DND-41 (cell line): ENCODE data around the gene GPC6.

Experiments used
- ATAC-seq: fragments of 200-7000 bp; cut with Tn5 transposase; 3 replicates; pipeline ENCODE4 v1.9.1; 2021; ENCODE audit warnings: low read depth; ENCODE audit not compliant: insufficient read depth
- DNase-seq: peaks from one replicate; pipeline ENCODE4 v3.0.0-alpha.2; 2020
- H2AFZ ChIP-seq: 2 replicates; pipeline ENCODE4 v1.6.0; 2012; ENCODE audit warnings: low read depth, low read length
- H3K27ac ChIP-seq: 2 replicates; pipeline ENCODE4 v1.5.1; 2012; ENCODE audit warnings: low read length, inconsistent platforms
- H3K27me3 ChIP-seq: fragments of 200-600 bp; sonication (generic); 2 replicates; pipeline ENCODE4 v1.6.0; 2012; ENCODE audit warnings: low read length, mild to moderate bottlenecking, inconsistent platforms; ENCODE audit not compliant: insufficient read depth, poor library complexity
- H3K36me3 ChIP-seq: 2 replicates; pipeline ENCODE4 v1.5.1; 2012; ENCODE audit warnings: low read length, inconsistent platforms; ENCODE audit not compliant: insufficient read depth
- H3K4me1 ChIP-seq: 2 replicates; pipeline ENCODE4 v1.5.1; 2012; ENCODE audit warnings: mild to moderate bottlenecking, low read length; ENCODE audit not compliant: insufficient read depth
- H3K4me2 ChIP-seq: 2 replicates; pipeline ENCODE4 v1.6.0; 2012; ENCODE audit warnings: mild to moderate bottlenecking, moderate library complexity, low read length, inconsistent platforms; ENCODE audit not compliant: insufficient read depth
- H3K4me3 ChIP-seq, 2 experiments: fragments of 200-600 bp in 1 of 2; shearing (Covaris generic) in 1 of 2; 2 replicates each; pipeline ENCODE4 v1.5.1; 2012 to 2016; ENCODE audit warnings: inconsistent platforms in 2 of 2, low read length in 2 of 2, mild to moderate bottlenecking in 2 of 2, low read depth in 1 of 2, moderate library complexity in 1 of 2
- H3K79me2 ChIP-seq: 2 replicates; pipeline ENCODE4 v1.6.0; 2012; ENCODE audit warnings: low read length, inconsistent platforms; ENCODE audit not compliant: insufficient read depth
- H3K9ac ChIP-seq: 2 replicates; pipeline ENCODE4 v1.6.0; 2012; ENCODE audit warnings: low read depth, mild to moderate bottlenecking, inconsistent platforms, low read length, moderate library complexity
- H3K9me3 ChIP-seq: 2 replicates; pipeline ENCODE4 v1.5.1; 2012; ENCODE audit warnings: low read length, moderate library complexity, mild to moderate bottlenecking, inconsistent platforms; ENCODE audit not compliant: insufficient read depth, severe bottlenecking
- H4K20me1 ChIP-seq: 2 replicates; pipeline ENCODE4 v1.6.0; 2012; ENCODE audit warnings: low read length; ENCODE audit not compliant: insufficient read depth
- CTCF ChIP-seq: IDR thresholded peaks from 2 replicates; pipeline ENCODE4 v1.5.1; 2012; ENCODE audit warnings: borderline replicate concordance, low read length, moderate library complexity, mild to moderate bottlenecking; ENCODE audit not compliant: poor library complexity, severe bottlenecking; ENCODE audit errors: extremely low read depth
- EZH2 ChIP-seq: IDR thresholded peaks from 3 replicates; pipeline ENCODE4 v1.6.1; 2012; ENCODE audit warnings: borderline replicate concordance, low read depth, mild to moderate bottlenecking, moderate library complexity, low read length, inconsistent platforms; ENCODE audit not compliant: severe bottlenecking

The GPC6 gene

GRCh38 chr13:94153586-94153985, 927.0 kb downstream of the GPC6 start:
- TF ChIP-seq EZH2 = no peak
- TF ChIP-seq CTCF = no peak
- Histone ChIP-seq H3K27ac (no peak overlapping the region), H3K79me2 (no peaks in the 10 kb centered on the region), H3K4me1 (no peaks in the 10 kb centered on the region), H3K4me2 (no peak overlapping the region), H3K9ac (no peak overlapping the region), H3K9me3 (no peaks in the 10 kb centered on the region), H2AFZ (no peak overlapping the region), H3K27me3 (no peaks in the 10 kb centered on the region), H3K4me3 (no peak overlapping the region), H3K36me3 (no peaks in the 10 kb centered on the region), H4K20me1 (no peaks in the 10 kb centered on the region)
- DNase-seq (no peak), ATAC-seq (no peak)

GRCh38 chr13:94154367-94154766, 927.8 kb downstream of the GPC6 start:
- no peak for TF ChIP-seq EZH2
- no peak for TF ChIP-seq CTCF
- DNase-seq = no peak
- H3K4me2 ChIP-seq = no peak overlapping the region

GRCh38 chr13:94157705-94158218, 931.2 kb downstream of the GPC6 start:
- H3K27ac ChIP-seq = no peak overlapping the region
- TF ChIP-seq CTCF = no peak
- TF ChIP-seq EZH2 = no peak
- ATAC-seq = no peak

More at GRCh38 chr13:94154367-94154766, 927.8 kb downstream of the GPC6 start:
- Histone ChIP-seq H3K79me2 (no peaks in the 10 kb centered on the region), H3K4me3 (no peak overlapping the region), H2AFZ (no peak overlapping the region), H3K36me3 (no peaks in the 10 kb centered on the region), H3K9ac (no peak overlapping the region), H3K27me3 (no peaks in the 10 kb centered on the region), H3K27ac (no peak overlapping the region), H3K9me3 (no peaks in the 10 kb centered on the region), H3K4me1 (no peaks in the 10 kb centered on the region), H4K20me1 (no peaks in the 10 kb centered on the region)
- no peak for ATAC-seq

GRCh38 chr13:94160875-94161274, 934.3 kb downstream of the GPC6 start:
- Histone ChIP-seq H3K4me1 (no peaks in the 10 kb centered on the region), H3K9ac (no peak overlapping the region), H3K27me3 (no peaks in the 10 kb centered on the region), H3K36me3 (no peaks in the 10 kb centered on the region), H4K20me1 (no peaks in the 10 kb centered on the region), H2AFZ (no peak overlapping the region), H3K4me3 (no peak overlapping the region), H3K27ac (no peak overlapping the region), H3K9me3 (no peaks in the 10 kb centered on the region), H3K4me2 (no peak overlapping the region), H3K79me2 (no peaks in the 10 kb centered on the region)
- ATAC-seq (no peak), DNase-seq (no peak)
- TF ChIP-seq EZH2 = no peak
- no peak for TF ChIP-seq CTCF

More at GRCh38 chr13:94157705-94158218, 931.2 kb downstream of the GPC6 start:
- H3K4me2 ChIP-seq = no peak overlapping the region
- DNase-seq = no peak
- no peaks in the 10 kb centered on the region for H3K27me3 ChIP-seq
- H3K9me3 ChIP-seq = no peaks in the 10 kb centered on the region
- H3K79me2 ChIP-seq = no peaks in the 10 kb centered on the region
- H3K36me3 ChIP-seq = no peaks in the 10 kb centered on the region
- H3K4me3 ChIP-seq = no peak overlapping the region
- no peaks in the 10 kb centered on the region for H3K4me1 ChIP-seq
- no peaks in the 10 kb centered on the region for H4K20me1 ChIP-seq
- no peak overlapping the region for H2AFZ ChIP-seq
- no peak overlapping the region for H3K9ac ChIP-seq
